ENCODE results near the gene NEGR1. TPM values are rescaled to one million over a fixed set of nuclear protein-coding genes. Genes with fewer than 3 reads are reported as not detected.

NEGR1 gene
- total RNA-seq, 1 experiment from 2014 or later: 0.44 TPM

DNA sequence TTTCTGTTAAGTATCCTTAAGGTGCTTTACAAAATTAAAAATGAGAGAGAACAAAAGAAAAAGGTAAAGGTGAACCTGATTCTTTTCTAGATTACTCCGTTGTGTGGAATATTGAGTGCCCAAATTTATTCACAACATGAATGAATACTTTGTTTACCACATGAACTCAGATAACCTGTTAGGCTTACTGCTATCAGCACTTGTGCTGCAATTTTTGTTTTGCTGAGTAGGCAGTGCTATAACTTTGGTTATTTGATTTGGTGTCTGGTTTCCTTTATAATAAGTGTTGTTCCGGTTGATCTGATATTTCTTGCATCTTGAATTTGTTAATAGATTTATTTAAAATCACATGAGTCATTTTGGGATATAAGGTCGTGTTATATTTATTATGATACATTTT is 195.9 kb downstream of the NEGR1 start:
- Histone ChIP-seq H3K27me3 (ENCODE audit: insufficient read depth, low read depth) (no peaks in the 10 kb centered on the region), H3K4me3 (no peak overlapping the region), H3K4me2 (no peak overlapping the region), H3K9me2 (ENCODE audit: insufficient read depth) (no peaks in the 10 kb centered on the region), H3K36me3 (ENCODE audit: low read depth) (no peaks in the 10 kb centered on the region), H4K20me1 (ENCODE audit: insufficient read depth) (no peaks in the 10 kb centered on the region), H3K79me2 (ENCODE audit: low read depth) (no peaks in the 10 kb centered on the region), H3F3A (ENCODE audit: insufficient read depth, low read depth) (no peaks in the 10 kb centered on the region), H3K27ac (no peak overlapping the region), H2AFZ (no peak overlapping the region), H3K9me3 (ENCODE audit: insufficient read depth, low read depth) (no peaks in the 10 kb centered on the region), H3K4me1 (replicated peaks; ENCODE audit: insufficient read depth) (no peaks in the 10 kb centered on the region)
- intact Hi-C loops (cut with micrococcal nuclease; ENCODE audit: unreplicated experiment): no loop called here
- DNase-seq: no peak
- ChIA-PET CTCF (no interaction called here), POLR2A (ENCODE audit: unreplicated experiment) (no interaction called here)
- no TSS peak for BruUV-seq (replicated peaks)
- no peak for TF ChIP-seq EZH2 (IDR thresholded peaks at IDR 0.05; ENCODE audit: low read depth)
- TF ChIP-seq, protein P1, sequence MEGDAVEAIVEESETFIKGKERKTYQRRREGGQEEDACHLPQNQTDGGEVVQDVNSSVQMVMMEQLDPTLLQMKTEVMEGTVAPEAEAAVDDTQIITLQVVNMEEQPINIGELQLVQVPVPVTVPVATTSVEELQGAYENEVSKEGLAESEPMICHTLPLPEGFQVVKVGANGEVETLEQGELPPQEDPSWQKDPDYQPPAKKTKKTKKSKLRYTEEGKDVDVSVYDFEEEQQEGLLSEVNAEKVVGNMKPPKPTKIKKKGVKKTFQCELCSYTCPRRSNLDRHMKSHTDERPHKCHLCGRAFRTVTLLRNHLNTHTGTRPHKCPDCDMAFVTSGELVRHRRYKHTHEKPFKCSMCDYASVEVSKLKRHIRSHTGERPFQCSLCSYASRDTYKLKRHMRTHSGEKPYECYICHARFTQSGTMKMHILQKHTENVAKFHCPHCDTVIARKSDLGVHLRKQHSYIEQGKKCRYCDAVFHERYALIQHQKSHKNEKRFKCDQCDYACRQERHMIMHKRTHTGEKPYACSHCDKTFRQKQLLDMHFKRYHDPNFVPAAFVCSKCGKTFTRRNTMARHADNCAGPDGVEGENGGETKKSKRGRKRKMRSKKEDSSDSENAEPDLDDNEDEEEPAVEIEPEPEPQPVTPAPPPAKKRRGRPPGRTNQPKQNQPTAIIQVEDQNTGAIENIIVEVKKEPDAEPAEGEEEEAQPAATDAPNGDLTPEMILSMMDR (conservative IDR thresholded peaks at IDR 0.05): no peak

DNA sequence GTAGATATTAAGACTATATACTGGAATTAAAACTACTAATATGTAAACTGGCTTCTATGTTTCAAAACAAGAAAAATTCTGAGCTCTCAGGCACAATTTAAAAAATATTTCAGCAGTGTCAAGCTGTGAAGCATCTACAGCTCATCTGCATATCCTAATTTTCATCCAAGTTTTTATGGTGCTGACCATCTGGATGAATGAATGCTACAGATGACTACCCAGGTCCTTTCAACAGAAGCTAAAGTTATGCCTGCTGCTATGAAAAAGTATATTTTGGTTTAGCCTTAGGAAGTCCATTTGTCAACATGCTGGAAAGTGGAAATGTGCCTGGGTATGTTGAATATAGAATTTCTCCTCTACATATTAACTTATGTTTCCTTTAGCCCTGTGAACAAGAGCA is 206.9 kb downstream of the NEGR1 start:
- no peak for TF ChIP-seq EZH2 (IDR thresholded peaks at IDR 0.05; ENCODE audit: low read depth)
- Histone ChIP-seq H2AFZ (no peak overlapping the region), H4K20me1 (ENCODE audit: insufficient read depth) (no peaks in the 10 kb centered on the region), H3K4me1 (replicated peaks; ENCODE audit: insufficient read depth) (no peaks in the 10 kb centered on the region), H3K4me2 (no peak overlapping the region), H3K9me2 (ENCODE audit: insufficient read depth) (no peaks in the 10 kb centered on the region), H3K79me2 (ENCODE audit: low read depth) (no peaks in the 10 kb centered on the region), H3K27ac (no peak overlapping the region), H3K4me3 (no peak overlapping the region), H3F3A (ENCODE audit: insufficient read depth, low read depth) (no peaks in the 10 kb centered on the region), H3K36me3 (ENCODE audit: low read depth) (no peaks in the 10 kb centered on the region), H3K9me3 (ENCODE audit: insufficient read depth, low read depth) (no peaks in the 10 kb centered on the region), H3K27me3 (ENCODE audit: insufficient read depth, low read depth) (no peaks in the 10 kb centered on the region)
- no TSS peak for BruUV-seq (replicated peaks)
- no peak for DNase-seq
- POLR2A ChIA-PET (ENCODE audit: unreplicated experiment): no interaction called here
- CTCF ChIA-PET: no interaction called here
- intact Hi-C loops (cut with micrococcal nuclease; ENCODE audit: unreplicated experiment): loop anchor here (10.0 kb wide), 1 partner anchor 659 kb away; no protein-coding TSS in a partner anchor

DNA sequence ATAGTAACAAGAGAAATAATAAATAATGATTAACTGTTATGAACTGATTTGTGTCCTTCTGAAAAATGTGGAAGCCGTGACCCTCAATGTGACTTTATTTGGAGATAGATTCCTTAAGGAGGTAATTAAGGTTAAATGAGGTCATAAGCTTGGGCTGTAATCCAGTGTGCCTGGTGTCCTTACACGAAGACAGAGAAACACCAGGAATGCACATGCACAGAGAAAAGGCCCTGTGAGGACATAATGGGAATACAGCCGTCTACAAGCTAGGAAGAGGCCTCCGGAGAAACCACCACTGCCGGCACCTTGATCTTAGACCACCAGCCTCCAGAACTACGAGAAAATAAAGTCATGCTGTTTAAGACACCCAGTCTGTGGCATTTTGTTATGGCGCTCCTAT is 215.9 kb downstream of the NEGR1 start:
- H3K4me3 ChIP-seq: no peak overlapping the region
- H2AFZ ChIP-seq: no peak overlapping the region
- ChIA-PET CTCF (no interaction called here), POLR2A (ENCODE audit: unreplicated experiment) (no interaction called here)
- BruUV-seq (replicated peaks): no TSS peak
- no peak overlapping the region for H3K4me2 ChIP-seq
- H4K20me1 ChIP-seq (ENCODE audit: insufficient read depth): no peaks in the 10 kb centered on the region
- no peaks in the 10 kb centered on the region for H3K36me3 ChIP-seq (ENCODE audit: low read depth)
- H3K4me1 ChIP-seq (replicated peaks; ENCODE audit: insufficient read depth): no peaks in the 10 kb centered on the region
- no peaks in the 10 kb centered on the region for H3K79me2 ChIP-seq (ENCODE audit: low read depth)
- TF ChIP-seq EZH2 (IDR thresholded peaks at IDR 0.05; ENCODE audit: low read depth): no peak
- TF ChIP-seq, protein P1 (conservative IDR thresholded peaks at IDR 0.05): no peak
- no peaks in the 10 kb centered on the region for H3F3A ChIP-seq (ENCODE audit: insufficient read depth, low read depth)
- DNase-seq: no peak
- H3K27ac ChIP-seq: no peak overlapping the region
- no peaks in the 10 kb centered on the region for H3K9me3 ChIP-seq (ENCODE audit: insufficient read depth, low read depth)
- no peaks in the 10 kb centered on the region for H3K9me2 ChIP-seq (ENCODE audit: insufficient read depth)
- no peaks in the 10 kb centered on the region for H3K27me3 ChIP-seq (ENCODE audit: insufficient read depth, low read depth)
- intact Hi-C loops (cut with micrococcal nuclease; ENCODE audit: unreplicated experiment): no loop called here

All from PC-9 (cell line).